HuH-7 (cell line): ENCODE results near the gene SCNN1A.

Experiments
- DNase-seq: peaks from one replicate; pipeline ENCODE4 v3.0.0; 2011; ENCODE audit warnings: low spot score

SCNN1A gene

DNA sequence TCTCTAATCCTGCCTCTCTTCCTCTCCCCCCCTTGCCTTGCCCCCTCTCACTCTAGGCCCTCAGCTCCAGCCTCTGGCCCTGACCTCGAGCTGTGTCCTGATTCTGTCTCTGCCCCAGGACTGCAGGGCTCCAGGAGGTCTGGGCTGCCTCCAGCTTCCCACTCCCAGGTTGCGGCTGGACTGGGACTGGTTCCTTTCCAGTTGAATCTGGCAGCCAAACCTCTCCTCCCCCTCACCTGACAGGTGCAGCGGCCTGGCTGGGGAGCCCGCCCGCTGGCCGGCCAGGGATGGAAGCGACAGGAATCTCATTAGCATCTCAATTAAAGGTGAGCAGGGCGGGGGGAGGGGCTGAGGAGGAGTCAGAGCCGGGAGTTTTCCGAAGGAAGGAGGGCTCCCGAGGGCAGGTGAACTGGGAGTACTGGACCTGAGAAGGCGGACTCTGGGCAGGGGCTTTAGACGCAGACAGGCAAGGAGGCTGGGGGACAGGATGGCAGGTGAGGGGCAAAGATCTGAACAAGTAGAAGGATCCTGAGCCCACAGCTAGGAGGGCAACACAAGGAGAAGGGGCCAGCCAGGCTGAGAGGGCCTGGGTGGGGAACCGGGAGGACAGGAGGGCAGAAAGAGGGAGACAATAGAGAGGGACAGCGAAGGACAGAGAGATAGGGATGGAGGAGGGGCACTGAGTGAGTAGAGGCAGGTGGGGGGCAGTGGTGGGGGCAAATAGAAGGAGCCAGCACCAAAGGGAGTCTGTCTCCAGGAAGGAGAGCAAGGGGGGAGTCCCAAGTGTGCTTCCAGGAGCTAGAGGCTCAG, at the start of gene SCNN1A:
SCNN1A (minus strand) TSS at position 295 of the 810 bp plus-strand sequence. CDS start 780 bp downstream, outside the sequence.
- DNase-seq, result no peak

DNA sequence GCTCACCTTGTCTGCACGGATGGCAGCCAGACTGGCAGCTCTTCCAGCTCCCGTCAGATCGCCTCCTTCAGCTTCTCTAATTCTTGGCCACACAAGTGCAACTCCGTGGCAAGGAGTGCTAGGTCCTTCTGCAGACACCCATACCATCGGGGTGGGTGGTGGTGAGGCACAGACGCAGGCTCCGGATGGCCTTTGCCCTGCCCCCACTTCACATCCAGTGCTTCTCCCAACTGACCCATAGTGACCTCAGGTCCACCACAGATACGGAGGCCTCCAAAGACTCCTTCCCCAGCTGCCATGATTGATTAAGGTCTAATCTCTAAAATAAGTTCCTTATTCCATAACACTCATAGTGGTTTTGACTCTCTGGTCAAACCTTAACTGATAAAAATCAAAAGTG, 49.5 kb upstream of the SCNN1A start:
- DNase-seq, result no peak

DNA sequence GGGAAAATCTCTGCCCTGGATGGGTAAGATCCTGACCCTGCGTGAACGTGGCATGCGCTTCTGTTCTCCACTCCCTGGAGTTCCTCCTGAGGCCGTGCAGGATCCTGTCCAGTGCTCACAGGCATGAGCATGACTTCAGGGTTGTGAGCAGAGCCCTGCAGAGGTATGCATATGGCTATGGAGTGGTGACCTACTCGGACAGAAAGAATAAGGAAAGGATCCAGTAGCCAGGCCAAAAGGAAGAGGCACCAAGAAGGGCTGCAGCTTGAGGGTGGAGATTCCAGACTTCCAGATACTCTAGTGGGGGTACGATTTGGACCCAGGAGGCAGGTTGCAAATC, 48.6 kb upstream of the SCNN1A start:
- DNase-seq, result no peak

DNA sequence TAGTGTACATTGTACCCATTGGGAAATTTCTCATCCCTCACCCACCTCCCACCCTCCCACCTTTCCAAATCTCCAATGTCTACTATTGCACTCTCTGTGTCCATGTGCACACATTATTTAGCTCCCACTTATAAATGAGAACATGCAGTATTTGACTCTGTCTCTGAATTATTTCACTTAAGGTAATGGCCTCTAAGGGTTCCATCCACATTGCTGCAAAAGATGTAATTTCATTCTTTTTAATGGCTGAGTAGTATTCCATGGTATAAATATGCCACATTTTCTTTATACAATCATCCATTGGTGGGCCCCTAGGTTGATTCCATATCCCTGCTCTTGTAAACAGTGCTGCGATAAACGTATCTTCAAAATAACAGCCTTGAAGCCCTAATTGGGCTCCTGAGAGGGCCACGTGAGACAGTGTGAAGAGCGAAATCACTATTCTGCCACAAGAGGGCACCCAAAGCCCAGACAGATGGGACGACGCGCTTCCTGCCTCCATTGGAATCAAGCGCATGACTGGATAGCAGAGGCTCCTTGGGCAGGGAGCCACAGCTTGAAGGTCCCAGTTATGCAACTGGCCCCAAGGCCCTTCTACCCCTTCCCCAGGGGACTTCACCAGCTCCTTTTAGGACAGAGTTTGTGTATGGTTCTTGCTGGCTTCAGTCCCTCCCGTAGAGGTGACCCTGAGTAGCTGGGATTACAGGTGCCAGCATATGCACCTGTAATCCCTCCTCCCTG, 48.1 kb upstream of the SCNN1A start:
- DNase-seq, result peak; percentile 71

DNA sequence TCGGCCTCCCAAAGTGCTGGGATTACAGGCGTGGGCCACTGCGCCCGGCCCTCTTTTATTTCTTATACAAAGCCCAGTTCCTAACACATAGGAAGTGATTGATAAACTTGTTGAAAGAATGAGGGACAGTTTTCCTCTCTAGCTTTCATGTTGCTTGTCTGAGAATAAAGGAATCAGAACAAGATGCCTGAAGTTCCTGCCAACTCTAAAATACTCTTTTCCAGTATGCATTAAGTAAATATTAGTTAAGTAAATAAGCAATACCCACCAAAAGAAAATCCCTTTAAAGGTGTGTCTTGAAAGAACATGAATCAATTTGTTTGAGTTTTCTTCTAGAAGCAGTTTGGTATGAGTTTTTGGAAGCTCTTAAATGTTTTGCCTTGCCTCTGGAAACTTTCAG, 45.0 kb upstream of the SCNN1A start:
- DNase-seq, result no peak

DNA sequence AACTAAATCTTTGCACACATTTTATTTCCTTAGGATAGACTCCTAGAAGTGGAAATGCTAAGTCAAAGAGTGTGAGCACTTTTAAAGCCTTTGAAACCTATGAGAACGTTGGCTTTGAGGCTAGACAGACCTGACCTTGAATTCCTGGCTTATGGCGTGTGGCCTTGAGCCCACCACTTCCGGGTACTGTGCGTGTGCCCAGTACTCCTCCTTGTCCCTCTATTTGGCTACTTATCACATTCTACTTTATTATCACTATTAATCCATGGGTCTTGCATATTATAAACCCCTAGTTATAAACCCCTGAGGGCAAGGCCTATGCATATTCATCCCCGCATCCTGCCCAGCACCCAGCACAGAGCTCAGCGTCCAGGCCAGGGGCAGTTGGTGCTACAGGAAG, 43.4 kb upstream of the SCNN1A start:
- no peak for DNase-seq

DNA sequence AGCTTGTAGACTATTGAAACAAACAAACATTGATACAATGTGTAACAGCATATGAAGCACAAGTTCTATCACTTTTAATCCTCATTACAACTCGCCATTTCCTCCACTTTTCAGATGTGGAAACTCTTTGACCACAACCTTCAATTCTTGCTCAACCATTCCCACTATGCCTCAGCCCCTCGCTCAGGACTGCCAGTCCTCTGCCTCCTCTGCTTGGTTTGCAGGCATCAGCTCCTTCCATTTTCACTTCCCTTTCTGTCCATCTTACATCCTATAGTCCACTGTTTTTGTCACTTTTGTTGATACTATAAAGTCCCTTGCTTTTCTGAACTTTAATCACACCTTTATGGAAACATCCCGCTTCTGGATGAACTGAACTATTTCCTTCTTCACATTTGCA, 41.2 kb upstream of the SCNN1A start:
- no peak for DNase-seq

DNA sequence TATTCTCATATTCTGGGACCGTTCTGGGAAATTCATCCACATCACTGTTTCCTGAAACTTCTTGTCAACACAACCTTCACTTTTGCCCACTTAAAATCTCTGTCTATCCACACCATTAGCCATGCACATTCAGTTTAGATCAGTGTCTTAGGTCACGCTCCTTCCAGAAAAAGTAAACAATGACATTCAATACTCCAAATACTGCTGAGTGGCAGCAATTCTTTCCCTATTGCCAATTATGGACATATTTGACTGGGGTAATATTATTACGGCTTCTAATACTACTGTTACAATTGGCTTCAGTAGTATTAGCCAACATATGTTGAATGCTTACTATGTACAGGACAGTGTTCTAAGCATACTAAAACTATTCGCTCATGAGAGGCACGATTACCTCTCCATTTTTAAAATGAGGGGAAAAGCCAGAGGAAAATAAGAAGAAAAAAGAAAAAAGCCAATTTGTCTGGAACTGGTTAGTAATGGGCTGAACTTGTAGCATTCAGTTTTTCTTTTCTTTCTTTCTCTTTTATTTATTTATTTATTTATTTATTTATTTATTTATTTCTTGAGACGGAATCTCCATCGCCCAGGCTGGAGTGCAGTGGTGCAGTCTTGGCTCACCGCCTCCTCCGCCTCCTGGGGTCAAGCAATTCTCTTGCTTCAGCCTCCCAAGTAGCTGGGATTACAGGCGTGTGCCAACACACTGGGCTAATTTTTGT, 32.0 kb upstream of the SCNN1A start:
- DNase-seq, result no peak

DNA sequence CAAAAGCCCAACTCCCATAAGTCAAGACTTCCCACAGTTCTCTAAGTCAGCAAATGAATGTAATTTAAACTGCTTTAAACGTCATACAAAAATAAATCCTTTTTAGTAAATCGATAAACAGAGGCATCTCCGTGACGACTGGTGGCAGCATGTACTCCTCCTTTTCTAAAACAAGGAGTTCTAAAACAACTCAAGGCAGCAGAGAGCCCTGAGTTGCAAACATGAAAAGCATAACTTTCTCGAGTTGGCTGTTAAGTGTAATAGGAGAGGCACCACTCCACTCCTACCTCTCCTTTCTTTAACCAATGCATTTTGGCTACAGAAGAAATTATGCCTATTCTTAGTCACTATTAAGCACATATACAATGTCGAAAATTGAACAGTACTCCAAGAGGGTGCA, 30.6 kb upstream of the SCNN1A start:
- no peak for DNase-seq

DNA sequence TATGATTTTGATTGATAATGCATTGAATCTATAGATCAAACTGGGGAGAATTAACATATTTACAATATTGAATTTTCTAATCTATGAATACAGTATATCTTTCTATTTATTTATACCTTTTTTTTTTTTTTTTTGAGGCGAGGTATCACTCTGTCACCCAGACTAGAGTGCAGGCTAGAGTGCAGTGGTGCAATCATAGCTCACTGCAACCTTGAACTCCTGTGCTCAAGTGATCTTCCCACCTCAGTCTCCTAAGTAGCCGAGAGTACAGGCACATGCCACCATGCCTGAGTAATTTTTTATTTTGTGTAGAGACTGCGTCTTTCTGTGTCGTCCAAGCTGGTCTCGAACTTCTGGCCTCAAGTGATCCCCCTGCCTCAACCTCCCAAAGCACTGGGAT, 29.0 kb upstream of the SCNN1A start:
- DNase-seq, result no peak

DNA sequence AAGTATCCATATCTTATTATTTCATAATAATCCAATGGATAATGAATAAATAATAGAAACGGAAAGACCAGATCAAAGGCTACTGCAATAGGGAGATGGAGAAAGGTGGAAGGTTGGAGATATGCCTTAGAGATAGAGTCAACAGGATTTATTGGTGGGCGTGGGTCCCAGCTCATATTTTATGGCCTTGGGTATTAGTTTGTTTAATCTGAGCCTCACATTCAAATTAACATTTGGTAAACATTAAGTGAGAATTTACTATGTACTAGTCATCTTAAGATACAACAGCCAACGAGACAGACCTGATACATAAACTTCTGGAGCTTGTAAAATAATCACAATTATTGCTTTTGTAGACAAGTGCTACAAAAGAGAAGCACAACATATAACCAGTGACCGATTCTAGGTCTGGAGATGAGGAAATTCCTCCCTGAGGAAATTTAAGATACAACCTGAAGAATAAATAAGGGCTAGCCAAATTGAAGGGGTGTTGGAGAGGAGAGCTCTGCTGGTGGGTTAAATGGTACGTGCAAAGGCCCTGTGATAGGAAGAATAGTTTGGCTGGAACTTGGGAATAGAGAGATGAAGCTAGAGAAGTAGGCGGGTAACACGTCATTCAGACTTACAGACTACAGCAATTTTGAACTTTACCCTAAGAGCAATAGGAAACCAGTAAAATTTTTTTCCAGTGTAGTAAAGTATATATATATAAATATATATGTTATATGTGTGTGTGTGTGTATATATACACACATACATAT, 24.7 kb upstream of the SCNN1A start:
- DNase-seq, result no peak

DNA sequence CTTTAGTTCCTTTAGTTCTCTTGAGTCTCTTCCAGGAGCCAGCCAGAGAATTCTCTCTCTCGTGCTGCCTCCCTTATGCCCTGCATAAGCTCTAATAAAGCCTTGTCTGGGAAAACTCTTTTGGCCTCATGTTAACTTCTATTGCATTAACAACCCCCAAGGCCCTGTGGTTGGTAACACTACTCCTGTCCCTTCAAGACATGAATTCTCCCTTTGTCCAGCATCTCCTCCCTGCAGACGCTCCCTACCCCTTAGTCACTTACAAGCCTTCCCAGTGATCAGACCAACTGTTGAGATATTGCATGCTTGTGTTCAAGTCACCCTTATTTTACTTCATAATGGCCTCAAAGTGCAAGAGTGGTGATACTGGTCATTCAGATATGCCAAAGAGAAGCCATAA, 20.7 kb upstream of the SCNN1A start:
- no peak for DNase-seq

DNA sequence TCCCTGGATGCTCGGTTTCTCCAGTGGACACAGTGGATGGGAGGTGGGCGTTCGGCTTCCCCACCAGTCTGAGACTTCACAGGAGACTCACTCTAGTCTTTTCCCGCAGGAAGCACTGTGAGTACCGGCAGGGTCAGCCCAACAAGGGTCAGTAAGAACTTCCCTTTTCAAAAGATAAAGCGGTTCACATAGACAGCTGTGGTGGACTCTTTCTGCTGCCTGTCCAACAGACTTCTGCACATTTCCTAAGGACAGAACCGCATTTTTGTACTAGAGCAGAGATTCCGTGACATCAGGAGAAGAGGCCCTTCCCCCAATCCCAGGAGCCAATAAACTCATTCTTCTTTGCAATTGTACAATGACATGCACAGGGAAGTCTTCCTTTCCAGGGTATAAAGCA, 19.0 kb upstream of the SCNN1A start:
- DNase-seq, result no peak

DNA sequence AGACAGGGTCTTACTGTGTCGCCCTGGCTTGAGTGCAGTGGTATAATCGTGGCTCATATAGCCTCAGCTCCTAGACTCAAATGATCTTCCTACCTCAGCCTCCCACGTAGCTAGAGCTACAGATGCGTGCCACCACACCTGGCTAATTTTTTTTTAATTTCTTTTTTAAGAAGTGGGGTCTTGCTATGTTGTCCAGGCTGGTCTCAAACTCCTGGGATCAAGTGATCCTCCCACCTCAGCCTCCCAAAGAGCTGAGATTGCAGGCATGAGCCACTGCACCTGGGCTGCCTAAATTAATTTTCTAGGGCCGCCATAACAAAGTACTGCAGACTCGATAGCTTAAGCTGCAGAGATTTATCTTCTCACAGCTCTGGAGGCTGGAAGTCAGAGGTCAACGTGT, 17.7 kb upstream of the SCNN1A start:
- DNase-seq, result no peak

DNA sequence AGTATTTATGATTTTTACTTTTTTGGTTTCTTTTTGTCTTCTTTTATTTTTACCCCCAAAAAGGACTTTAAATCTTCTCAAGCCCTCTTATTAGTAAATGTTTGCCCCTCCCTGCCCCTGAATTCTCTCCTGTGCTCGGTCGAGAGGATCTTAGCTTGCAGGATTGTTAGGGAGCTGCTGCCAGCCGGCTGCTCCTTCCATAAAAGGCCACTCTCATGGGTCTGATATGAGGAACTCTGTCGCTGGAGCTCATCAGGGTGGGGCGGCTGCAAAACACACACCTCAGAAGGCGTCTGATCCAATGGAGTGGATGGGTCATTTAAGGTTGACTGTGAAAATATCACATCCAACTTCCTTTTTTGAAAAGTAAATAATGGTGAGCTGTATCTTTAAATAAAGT, 17.1 kb upstream of the SCNN1A start:
- DNase-seq, result no peak

DNA sequence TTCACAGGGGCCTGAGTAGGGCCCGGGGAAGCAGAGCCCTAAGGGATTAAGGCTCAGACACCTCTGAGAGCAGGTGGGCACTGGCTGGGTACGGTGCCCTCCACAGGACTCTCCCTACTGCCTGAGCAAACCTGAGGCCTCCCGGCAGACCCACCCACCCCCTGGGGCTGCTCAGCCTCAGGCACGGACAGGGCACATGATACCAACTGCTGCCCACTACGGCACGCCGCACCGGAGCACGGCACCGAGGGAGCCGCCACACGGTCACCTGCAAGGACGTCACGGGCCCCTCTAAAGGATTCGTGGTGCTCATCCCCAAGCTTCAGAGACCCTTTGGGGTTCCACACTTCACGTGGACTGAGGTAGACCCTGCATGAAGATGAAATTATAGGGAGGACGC, 15.7 kb upstream of the SCNN1A start:
- no peak for DNase-seq

DNA sequence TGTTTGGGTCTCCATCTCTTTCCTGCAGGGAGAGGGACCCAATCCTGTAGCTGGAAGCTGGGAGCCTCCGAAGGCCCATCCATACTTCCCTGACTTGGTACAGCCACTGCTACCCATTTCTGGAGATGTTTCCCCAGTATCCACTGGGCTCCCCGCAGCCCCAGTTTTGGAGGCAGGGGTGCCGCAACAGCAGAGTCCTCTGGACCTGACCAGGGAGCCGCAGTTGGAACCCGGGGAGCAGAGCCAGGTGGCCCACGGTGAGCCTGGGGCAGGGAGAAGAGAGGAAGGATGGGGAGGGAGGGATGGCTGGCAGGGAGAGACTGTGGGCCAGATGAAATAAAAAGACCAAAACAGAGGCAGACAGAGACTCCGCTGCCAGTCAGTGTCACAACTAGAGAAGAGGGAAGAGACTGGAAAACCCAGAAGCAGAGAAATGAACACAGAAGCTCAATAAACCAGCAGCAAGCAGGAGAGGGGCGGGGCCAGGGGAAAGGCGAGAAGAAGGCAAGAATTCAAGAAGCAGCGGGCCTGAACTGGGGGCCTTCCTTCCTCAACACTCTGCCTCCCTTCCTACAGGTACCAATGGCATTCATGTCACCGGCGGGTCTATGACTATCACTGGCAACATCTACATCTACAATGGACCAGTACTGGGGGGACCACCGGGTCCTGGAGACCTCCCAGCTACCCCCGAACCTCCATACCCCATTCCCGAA, 14.9 kb upstream of the SCNN1A start:
- no peak for DNase-seq

DNA sequence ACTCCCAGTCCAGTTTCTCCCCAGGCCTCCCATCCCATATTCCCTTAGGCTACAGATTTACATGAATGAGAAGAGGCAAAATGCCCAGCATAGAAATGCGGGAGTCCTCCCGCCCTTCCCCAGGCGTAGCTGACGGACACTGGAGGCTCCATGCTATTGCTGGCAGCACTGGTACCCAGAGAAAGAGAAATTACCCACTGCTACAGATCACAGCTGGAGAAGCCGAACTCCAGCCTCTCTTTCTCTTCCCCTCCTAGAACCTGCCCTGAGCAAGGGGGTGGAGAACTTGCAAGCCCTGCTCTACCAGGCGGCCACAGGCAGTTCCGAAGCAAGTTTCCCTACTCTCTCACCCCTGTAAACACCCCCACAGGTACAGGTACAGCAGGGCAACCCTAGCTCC, 12.2 kb upstream of the SCNN1A start:
- DNase-seq, result no peak

DNA sequence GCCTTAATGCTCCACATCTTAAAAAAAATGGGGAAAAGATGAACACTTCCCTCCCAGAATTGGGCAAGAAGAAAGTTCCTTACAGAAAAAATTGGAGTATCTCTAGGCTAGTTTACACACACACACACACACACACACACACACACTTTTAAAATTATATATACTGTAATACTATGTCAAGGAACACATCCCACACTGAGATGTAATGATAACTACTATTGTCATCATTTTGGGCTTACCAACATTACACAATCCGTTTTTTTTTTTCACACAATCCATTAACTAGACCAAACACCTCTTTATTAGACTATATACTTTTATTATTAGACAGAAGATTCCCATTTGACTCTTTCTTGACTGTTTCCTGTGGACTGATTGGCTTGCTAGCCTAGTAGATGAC, 11.1 kb upstream of the SCNN1A start:
- DNase-seq, result no peak

DNA sequence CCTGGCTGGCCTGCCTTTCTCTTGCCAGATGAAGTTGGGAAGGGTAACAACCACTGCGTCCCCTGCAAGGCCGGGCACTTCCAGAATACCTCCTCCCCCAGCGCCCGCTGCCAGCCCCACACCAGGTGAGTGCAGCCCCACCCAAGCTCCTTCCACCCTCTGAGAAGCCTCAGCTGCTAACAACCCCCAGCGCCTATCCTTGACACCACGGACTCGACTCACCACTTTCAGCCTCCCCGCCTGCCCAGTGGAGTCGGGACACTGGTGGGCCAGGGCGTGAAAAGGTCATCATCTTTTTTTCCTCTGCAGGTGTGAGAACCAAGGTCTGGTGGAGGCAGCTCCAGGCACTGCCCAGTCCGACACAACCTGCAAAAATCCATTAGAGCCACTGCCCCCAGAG, 10.7 kb upstream of the SCNN1A start:
- no peak for DNase-seq

DNA sequence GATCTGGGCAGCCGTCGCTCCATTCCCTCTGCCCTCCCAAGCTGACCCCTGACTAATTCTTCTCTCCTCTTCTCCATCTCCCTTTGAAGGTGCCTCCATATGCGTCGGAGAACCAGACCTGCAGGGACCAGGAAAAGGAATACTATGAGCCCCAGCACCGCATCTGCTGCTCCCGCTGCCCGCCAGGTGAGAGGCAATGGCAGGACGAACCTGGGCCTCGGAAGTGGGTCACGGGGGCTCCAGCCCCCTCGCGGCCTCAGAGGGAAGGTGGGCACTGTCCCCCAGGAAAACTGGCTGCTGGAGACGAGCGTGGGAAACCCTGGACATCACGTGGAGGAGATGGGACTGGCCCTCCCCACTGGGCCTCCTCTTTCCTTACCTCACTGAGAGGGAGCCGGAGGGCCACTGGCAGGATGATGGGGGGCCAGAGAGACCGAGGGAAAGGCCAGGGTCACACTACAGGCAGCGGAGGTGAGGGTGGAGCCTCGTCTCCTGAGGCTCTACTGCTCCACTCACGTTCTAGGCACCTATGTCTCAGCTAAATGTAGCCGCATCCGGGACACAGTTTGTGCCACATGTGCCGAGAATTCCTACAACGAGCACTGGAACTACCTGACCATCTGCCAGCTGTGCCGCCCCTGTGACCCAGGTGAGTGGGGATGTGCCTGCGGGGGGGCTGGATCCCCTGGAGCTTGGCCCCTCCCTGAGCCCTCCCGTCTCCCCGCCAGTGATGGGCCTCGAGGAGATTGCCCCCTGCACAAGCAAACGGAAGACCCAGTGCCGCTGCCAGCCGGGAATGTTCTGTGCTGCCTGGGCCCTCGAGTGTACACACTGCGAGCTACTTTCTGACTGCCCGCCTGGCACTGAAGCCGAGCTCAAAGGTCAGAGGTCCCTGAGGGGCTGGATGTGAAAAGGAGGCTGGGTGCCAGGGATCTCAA, 9.4 kb upstream of the SCNN1A start:
- no peak for DNase-seq
